ENCODE measurements around the gene DLG3.

DNA sequence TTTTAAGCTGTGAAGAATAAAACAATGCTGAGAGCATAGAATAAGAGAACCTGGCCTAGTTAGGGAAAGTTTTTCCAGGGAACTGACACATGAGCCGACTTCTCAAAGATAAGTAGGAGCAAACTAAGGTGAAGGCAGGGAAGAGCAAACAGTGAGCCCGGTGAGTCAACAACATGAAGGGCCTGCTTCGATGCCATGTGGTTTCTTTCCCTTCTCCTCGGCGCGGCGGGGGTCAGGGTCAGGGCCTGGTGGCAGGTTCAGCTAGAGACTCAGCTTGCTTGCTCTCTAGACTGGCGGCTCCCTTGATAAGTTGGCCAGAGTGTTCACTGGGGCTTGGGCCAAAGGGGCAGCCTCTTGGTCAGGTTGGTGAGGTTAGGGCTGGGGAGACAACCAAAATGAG lies 81.1 kb downstream of the DLG3 start:
- TF ChIP-seq POLR2A (IDR thresholded peaks at IDR 0.05; ENCODE audit: low read depth) (no peak), CTCF (IDR thresholded peaks at IDR 0.05) (no peak), EP300 (IDR thresholded peaks at IDR 0.05) (no peak)

All from esophagus muscularis mucosa (tissue), 4 donors.